ENCODE data around the gene ACE2. TPM values are rescaled to one million over a fixed set of nuclear protein-coding genes. Genes with fewer than 3 reads are reported as not detected.

The ACE2 gene
- total RNA-seq, 2 experiments from 2014 or later, result not detected

GRCh38 chrX:15643786-15644559 is 43.2 kb upstream of the ACE2 start:
- Histone ChIP-seq H3K27ac (ENCODE audit: low read depth, low read length, poor library complexity, severe bottlenecking) (no peak overlapping the region), H4K20me1 (ENCODE audit: insufficient read depth, low read length) (no peaks in the 10 kb centered on the region), H3K4me1 (ENCODE audit: insufficient read depth, low read length, poor library complexity, severe bottlenecking) (no peaks in the 10 kb centered on the region), H3K36me3 (ENCODE audit: insufficient read depth, low read length) (no peaks in the 10 kb centered on the region), H3K4me3 (ENCODE audit: low read depth, low read length, poor library complexity, severe bottlenecking) (no peak overlapping the region), H3K79me2 (ENCODE audit: insufficient read depth, low read depth, low read length) (no peaks in the 10 kb centered on the region), H3K9me3 (ENCODE audit: low read length) (no peaks in the 10 kb centered on the region), H3K9me2 (ENCODE audit: insufficient read depth, low read length) (no peaks in the 10 kb centered on the region), H2AFZ (ENCODE audit: low read length) (no peak overlapping the region), H3K4me2 (ENCODE audit: low read length) (no peak overlapping the region)
- ChIA-PET CTCF (ENCODE audit: unreplicated experiment) (no interaction called here), POLR2A (no interaction called here)
- no peak for TF ChIP-seq EZH2phosphoT487 (IDR thresholded peaks at IDR 0.05; ENCODE audit: borderline replicate concordance, low read depth, low read length)
- no peak for TF ChIP-seq CTCF (conservative IDR thresholded peaks at IDR 0.05; ENCODE audit: low read length)
- intact Hi-C loops (cut with micrococcal nuclease; ENCODE audit: unreplicated experiment), result no loop called here
- no TSS peak for BruUV-seq (replicated peaks)
- no peak for DNase-seq (ENCODE audit: low spot score)

- Histone ChIP-seq H3K4me3 (ENCODE audit: low read depth, low read length, poor library complexity, severe bottlenecking) (no peak overlapping the region), H3K27ac (ENCODE audit: low read depth, low read length, poor library complexity, severe bottlenecking) (no peak overlapping the region), H3K79me2 (ENCODE audit: insufficient read depth, low read depth, low read length) (no peaks in the 10 kb centered on the region), H4K20me1 (ENCODE audit: insufficient read depth, low read length) (no peaks in the 10 kb centered on the region), H3K4me2 (ENCODE audit: low read length) (no peak overlapping the region), H3K9me2 (ENCODE audit: insufficient read depth, low read length) (no peaks in the 10 kb centered on the region), H3K9me3 (ENCODE audit: low read length) (no peaks in the 10 kb centered on the region), H3K36me3 (ENCODE audit: insufficient read depth, low read length) (no peaks in the 10 kb centered on the region), H2AFZ (ENCODE audit: low read length) (no peak overlapping the region), H3K4me1 (ENCODE audit: insufficient read depth, low read length, poor library complexity, severe bottlenecking) (no peaks in the 10 kb centered on the region)
- ChIA-PET POLR2A (interaction anchor here (0.7 kb wide), 1 partner anchor 1661 kb away, joined by 3 read pairs; no protein-coding TSS in a partner anchor), CTCF (ENCODE audit: unreplicated experiment) (no interaction called here)
- TF ChIP-seq EZH2phosphoT487 (IDR thresholded peaks at IDR 0.05; ENCODE audit: borderline replicate concordance, low read depth, low read length), result no peak
- TF ChIP-seq CTCF (conservative IDR thresholded peaks at IDR 0.05; ENCODE audit: low read length), result no peak
- no TSS peak for BruUV-seq (replicated peaks)
- intact Hi-C loops (cut with micrococcal nuclease; ENCODE audit: unreplicated experiment), result no loop called here
- no peak for DNase-seq (ENCODE audit: low spot score)
Observed at GRCh38 chrX:15631637-15632036, 30.9 kb upstream of the ACE2 start.

GRCh38 chrX:15623054-15623453 is 22.3 kb upstream of the ACE2 start:
- Histone ChIP-seq H3K4me1 (ENCODE audit: insufficient read depth, low read length, poor library complexity, severe bottlenecking) (no peaks in the 10 kb centered on the region), H3K9me3 (ENCODE audit: low read length) (no peaks in the 10 kb centered on the region), H2AFZ (ENCODE audit: low read length) (no peak overlapping the region), H3K9me2 (ENCODE audit: insufficient read depth, low read length) (no peaks in the 10 kb centered on the region), H3K4me3 (ENCODE audit: low read depth, low read length, poor library complexity, severe bottlenecking) (no peak overlapping the region), H3K79me2 (ENCODE audit: insufficient read depth, low read depth, low read length) (no peaks in the 10 kb centered on the region), H3K4me2 (ENCODE audit: low read length) (no peak overlapping the region), H3K36me3 (ENCODE audit: insufficient read depth, low read length) (no peaks in the 10 kb centered on the region), H4K20me1 (ENCODE audit: insufficient read depth, low read length) (no peaks in the 10 kb centered on the region), H3K27ac (ENCODE audit: low read depth, low read length, poor library complexity, severe bottlenecking) (no peak overlapping the region)
- TF ChIP-seq EZH2phosphoT487 (IDR thresholded peaks at IDR 0.05; ENCODE audit: borderline replicate concordance, low read depth, low read length), result no peak
- no peak for TF ChIP-seq CTCF (conservative IDR thresholded peaks at IDR 0.05; ENCODE audit: low read length)
- POLR2A ChIA-PET, result no interaction called here
- CTCF ChIA-PET (ENCODE audit: unreplicated experiment), result no interaction called here
- intact Hi-C loops (cut with micrococcal nuclease; ENCODE audit: unreplicated experiment), result no loop called here
- BruUV-seq (replicated peaks), result no TSS peak
- DNase-seq (ENCODE audit: low spot score), result no peak

Measured in OCI-LY7 (cell line).